KOPT-K1 (cell line): ENCODE data around the gene RTN4RL2.

Source experiments
- H3K27ac ChIP-seq: fragments of 200-600 bp; sonication (generic); 2 replicates; pipeline ENCODE4 v1.5.1; 2016; ENCODE audit warnings: antibody characterized with exemption, mild to moderate bottlenecking, low read depth, low read length; ENCODE audit not compliant: poor library complexity, severe bottlenecking
- H3K36me3 ChIP-seq: fragments of 200-600 bp; sonication (generic); 2 replicates; pipeline ENCODE4 v1.5.1; 2017; ENCODE audit warnings: antibody characterized with exemption, mild to moderate bottlenecking, low read length, moderate library complexity; ENCODE audit not compliant: insufficient read depth
- H3K9me3 ChIP-seq: fragments of 200-600 bp; sonication (generic); 2 replicates; pipeline ENCODE4 v1.5.1; 2017; ENCODE audit warnings: antibody characterized with exemption, low read length, mild to moderate bottlenecking; ENCODE audit not compliant: insufficient read depth, poor library complexity, severe bottlenecking

The RTN4RL2 gene

DNA sequence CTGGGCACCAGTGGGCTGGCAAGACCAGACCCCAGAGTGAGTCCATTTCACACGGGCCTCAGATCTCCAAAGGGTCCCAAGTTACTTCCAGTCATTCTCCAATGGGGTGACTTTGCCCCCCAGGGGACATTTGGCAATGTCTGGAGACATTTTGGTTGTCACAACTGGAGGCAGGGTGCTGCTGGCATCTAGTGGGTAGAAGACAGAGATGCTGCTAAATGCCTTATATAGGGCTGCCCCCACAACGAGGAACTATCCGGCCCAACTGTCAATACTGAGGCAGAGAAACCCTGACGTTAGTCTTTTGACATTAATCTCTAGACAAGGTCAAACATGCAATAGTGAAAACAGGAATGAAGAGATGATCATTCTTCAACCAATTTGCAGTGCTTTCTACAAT, 6.4 kb downstream of the RTN4RL2 start:
- Histone ChIP-seq H3K36me3 (no peaks in the 10 kb centered on the region), H3K27ac (no peak overlapping the region), H3K9me3 (no peaks in the 10 kb centered on the region)

GRCh38 chr11:57467508-57468157, 7.3 kb downstream of the RTN4RL2 start:
- no peaks in the 10 kb centered on the region for H3K9me3 ChIP-seq
- H3K36me3 ChIP-seq = no peaks in the 10 kb centered on the region
- H3K27ac ChIP-seq = no peak overlapping the region

GRCh38 chr11:57468276-57468675, 7.9 kb downstream of the RTN4RL2 start:
- no peak overlapping the region for H3K27ac ChIP-seq
- no peaks in the 10 kb centered on the region for H3K9me3 ChIP-seq
- no peaks in the 10 kb centered on the region for H3K36me3 ChIP-seq

GRCh38 chr11:57469268-57469667, 8.9 kb downstream of the RTN4RL2 start:
- no peaks in the 10 kb centered on the region for H3K36me3 ChIP-seq
- no peaks in the 10 kb centered on the region for H3K9me3 ChIP-seq
- no peak overlapping the region for H3K27ac ChIP-seq

DNA sequence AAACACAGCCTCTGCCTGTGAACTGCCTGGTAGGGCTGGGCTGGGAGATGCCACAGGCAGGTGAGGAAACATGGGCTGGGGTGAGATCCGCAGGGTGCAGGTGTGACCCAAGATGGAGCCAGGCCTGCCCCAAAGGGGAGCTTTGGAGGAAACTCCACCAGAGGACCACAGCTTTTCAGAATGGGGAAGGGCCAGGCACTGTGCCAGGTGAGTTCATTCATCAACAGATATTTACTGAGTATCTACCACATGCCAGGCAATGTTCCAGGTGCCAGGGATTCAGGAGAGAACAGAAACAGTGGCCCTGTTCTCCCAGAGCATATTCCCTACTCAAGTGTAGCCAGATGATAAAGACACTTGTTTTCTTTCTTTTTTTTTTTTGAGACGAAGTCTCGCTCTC, 11.2 kb downstream of the RTN4RL2 start:
- H3K9me3 ChIP-seq = no peaks in the 10 kb centered on the region
- no peak overlapping the region for H3K27ac ChIP-seq
- H3K36me3 ChIP-seq = no peaks in the 10 kb centered on the region

- Histone ChIP-seq H3K9me3 (no peaks in the 10 kb centered on the region), H3K27ac (peak overlapping the region; percentile 56), H3K36me3 (no peaks in the 10 kb centered on the region)
These were observed 13.0 kb downstream of the RTN4RL2 start for GRCh38 chr11:57473285-57473841.

DNA sequence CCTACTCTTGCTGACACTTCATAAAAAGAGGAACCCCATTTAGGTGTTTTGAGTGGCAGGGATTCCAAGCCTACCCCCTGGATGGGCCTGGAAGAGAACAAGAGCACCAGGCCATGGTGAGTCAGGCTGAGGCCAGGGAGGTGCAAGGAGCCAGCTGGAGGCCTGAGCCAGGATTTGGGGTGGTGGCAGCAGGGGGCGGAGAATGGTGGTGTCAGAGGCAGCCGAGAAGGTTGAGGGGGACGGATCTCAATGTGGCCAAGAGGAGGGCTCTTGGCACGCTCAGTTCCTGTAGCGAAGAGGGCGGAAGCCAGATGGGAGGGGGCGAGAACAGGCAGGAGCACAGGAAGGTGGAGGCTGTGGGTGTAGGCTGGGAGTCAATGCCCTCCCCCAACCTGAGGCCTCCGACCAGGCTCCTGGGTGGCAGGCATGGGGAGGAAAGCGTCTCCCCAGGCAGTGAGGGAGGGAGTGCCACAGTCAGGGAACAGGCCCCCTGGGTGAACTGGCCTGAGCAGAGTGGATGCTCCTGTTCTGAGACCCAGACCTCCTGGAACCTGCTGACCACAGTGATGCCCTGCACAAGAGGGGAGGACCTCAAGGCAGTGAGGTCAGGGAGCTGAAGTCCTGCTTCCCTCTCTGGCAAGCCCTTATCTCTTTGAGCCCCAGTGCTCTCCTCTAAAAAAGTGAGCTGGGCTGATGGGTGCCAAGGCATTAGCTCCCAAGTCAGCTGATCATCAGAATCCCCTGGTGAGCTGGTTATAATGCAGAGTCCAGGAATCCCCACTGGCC, 13.9 kb downstream of the RTN4RL2 start:
- H3K27ac ChIP-seq = peak overlapping the region; percentile 56
- H3K36me3 ChIP-seq = no peaks in the 10 kb centered on the region
- H3K9me3 ChIP-seq = no peaks in the 10 kb centered on the region

- peak overlapping the region; percentile 56 for H3K27ac ChIP-seq
- H3K9me3 ChIP-seq = no peaks in the 10 kb centered on the region
- no peaks in the 10 kb centered on the region for H3K36me3 ChIP-seq
These were observed 14.4 kb downstream of the RTN4RL2 start for GRCh38 chr11:57474803-57475115.

DNA sequence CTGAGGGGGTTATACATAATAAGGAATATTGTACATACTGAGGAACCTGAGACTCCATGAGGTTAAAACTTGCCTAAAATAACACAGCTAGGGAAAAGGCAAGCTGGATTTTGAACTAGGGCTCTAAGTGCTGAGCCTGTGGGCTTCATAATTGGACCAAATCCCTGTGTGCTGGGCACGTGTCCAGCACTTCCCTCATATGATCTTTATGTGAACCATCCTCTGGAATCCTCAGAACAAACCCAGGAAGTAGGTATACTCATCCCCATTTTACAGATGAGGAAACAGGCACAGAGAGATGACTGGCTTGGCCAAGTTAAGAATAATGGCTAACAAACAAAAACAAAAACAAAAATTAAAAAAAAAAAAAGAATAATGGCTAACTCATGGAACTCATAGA, 14.9 kb downstream of the RTN4RL2 start:
- no peaks in the 10 kb centered on the region for H3K9me3 ChIP-seq
- no peak overlapping the region for H3K27ac ChIP-seq
- H3K36me3 ChIP-seq = no peaks in the 10 kb centered on the region

DNA sequence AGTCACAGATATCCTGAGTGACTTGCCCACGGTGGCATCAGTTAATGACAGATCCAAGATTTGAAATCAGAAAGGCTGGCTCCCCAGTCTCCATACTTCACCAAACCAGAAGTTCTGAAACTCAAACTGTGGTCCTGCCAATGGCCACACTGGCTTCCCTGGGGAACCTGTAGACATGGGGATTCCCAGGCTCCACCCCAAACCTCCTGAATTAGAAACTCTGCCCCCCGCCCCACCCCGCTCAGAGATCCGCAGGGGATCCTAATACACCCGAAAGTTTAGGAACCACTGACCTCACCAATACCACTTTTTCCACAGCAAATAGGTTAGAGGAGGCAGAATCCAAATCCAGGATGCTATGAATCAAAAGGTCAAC, 15.3 kb downstream of the RTN4RL2 start:
- Histone ChIP-seq H3K9me3 (no peaks in the 10 kb centered on the region), H3K36me3 (no peaks in the 10 kb centered on the region), H3K27ac (no peak overlapping the region)

DNA sequence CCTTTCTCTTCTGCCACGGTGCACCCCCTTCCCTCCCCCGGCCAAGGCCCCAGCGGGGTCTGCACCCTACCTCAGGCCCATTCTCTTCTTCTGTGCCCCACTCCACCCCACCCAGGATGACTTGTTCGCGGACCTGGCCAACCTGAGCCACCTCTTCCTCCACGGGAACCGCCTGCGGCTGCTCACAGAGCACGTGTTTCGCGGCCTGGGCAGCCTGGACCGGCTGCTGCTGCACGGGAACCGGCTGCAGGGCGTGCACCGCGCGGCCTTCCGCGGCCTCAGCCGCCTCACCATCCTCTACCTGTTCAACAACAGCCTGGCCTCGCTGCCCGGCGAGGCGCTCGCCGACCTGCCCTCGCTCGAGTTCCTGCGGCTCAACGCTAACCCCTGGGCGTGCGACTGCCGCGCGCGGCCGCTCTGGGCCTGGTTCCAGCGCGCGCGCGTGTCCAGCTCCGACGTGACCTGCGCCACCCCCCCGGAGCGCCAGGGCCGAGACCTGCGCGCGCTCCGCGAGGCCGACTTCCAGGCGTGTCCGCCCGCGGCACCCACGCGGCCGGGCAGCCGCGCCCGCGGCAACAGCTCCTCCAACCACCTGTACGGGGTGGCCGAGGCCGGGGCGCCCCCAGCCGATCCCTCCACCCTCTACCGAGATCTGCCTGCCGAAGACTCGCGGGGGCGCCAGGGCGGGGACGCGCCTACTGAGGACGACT, 15.9 kb downstream of the RTN4RL2 start:
- Histone ChIP-seq H3K9me3 (no peaks in the 10 kb centered on the region), H3K27ac (no peak overlapping the region), H3K36me3 (no peaks in the 10 kb centered on the region)

GRCh38 chr11:57476757-57477506, 16.6 kb downstream of the RTN4RL2 start:
- H3K36me3 ChIP-seq = no peaks in the 10 kb centered on the region
- no peak overlapping the region for H3K27ac ChIP-seq
- no peaks in the 10 kb centered on the region for H3K9me3 ChIP-seq

- Histone ChIP-seq H3K9me3 (no peaks in the 10 kb centered on the region), H3K36me3 (no peaks in the 10 kb centered on the region), H3K27ac (no peak overlapping the region)
These were observed 17.3 kb downstream of the RTN4RL2 start for GRCh38 chr11:57477507-57478189.

GRCh38 chr11:57479021-57479663, 18.8 kb downstream of the RTN4RL2 start:
- Histone ChIP-seq H3K36me3 (no peaks in the 10 kb centered on the region), H3K27ac (no peak overlapping the region), H3K9me3 (no peaks in the 10 kb centered on the region)
